Fibroblast of skin of scalp (primary cell): ENCODE measurements around the gene FHOD3.
A peak's percentile ranks its signal among the peaks of the same experiment; 100 is the strongest.
"Not testable (repeated sequence)": the region's sequence is repeated elsewhere in the genome, so short reads cannot be mapped to it uniquely, and the experiment has no call there.

ENCODE experiments used
- DNase-seq: peaks from one replicate; pipeline ENCODE4 v3.0.0-alpha.2; 2013

Gene FHOD3

GRCh38 chr18:36350839-36351469 is 53.4 kb downstream of the FHOD3 start:
- no peak for DNase-seq

DNA sequence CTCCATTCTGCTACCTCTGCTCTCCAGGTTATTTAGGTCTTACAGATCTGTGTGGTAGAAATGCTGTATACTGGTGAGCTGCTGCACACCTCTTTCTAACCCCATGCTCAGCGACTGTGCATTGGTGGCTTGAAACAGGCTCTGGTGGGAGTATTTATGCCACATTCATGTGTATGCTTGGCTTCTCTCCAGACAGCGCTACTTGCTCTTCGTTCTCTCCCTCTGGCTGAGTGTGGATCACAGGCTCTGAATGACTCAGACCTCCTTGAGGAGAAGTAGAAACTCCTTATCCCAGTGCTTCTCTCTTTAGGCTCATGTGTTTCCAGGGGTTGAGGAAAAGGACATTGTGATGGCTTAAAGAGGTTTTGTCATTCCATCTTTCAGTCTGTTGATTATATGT is 54.9 kb downstream of the FHOD3 start:
- DNase-seq, result peak; percentile 90

DNA sequence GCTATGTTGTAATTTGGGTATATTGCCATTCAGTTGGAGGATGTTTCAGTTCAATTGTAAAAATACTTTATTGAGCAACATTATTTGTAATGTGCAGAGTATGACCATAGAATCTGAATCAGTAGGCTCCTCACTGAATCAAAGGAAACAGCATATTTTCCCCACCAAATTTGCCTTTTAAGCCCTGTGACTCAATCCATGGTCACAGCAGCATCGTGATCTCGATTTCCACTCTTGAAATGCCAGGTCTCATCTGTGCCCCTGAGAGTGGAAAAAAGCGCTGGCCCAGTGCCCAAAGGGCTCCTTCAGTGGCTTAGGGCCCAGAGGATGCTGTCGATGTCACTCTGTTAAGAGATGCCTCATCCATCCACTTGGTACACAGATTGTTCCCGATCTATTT is 57.5 kb downstream of the FHOD3 start:
- DNase-seq, result peak; percentile 58

GRCh38 chr18:36355511-36355910 is 58.0 kb downstream of the FHOD3 start:
- no peak for DNase-seq

GRCh38 chr18:36356741-36357140 is 59.2 kb downstream of the FHOD3 start:
- not testable (repeated sequence) for DNase-seq

- no peak for DNase-seq
Observed at GRCh38 chr18:36358141-36358540, 60.6 kb downstream of the FHOD3 start.

DNA sequence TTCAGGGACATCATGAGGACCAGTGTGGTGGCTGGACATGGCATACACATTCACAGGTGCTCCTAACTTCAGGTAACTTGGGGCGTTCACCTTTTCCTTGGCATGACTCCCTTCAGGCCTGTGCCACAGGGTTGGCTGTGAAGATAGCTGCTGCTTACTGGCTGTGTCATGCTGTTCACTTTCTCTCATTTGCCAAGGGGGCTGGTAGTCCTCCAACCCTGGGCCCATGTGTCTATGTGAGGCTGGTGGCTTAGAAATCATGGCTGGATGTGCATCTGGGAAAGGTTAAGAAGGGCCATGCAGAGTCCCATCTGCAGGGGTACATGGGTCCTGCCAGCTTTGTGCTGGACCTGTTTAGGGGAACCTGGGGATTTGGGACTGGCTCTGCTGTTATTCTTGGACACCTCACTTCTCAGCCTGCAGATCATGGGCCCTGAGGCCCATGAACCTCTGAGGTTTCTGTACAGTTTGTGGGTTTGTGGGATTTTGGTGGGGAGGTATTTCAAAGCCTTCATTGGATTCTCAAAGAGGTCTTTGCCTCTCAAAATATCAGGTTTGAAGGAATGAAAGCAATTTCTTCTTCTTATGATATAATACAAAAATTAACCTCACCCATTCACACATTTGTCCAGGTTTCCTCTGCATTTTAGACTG is 62.9 kb downstream of the FHOD3 start:
- no peak for DNase-seq

GRCh38 chr18:36364911-36365624 is 67.6 kb downstream of the FHOD3 start:
- no peak for DNase-seq

DNA sequence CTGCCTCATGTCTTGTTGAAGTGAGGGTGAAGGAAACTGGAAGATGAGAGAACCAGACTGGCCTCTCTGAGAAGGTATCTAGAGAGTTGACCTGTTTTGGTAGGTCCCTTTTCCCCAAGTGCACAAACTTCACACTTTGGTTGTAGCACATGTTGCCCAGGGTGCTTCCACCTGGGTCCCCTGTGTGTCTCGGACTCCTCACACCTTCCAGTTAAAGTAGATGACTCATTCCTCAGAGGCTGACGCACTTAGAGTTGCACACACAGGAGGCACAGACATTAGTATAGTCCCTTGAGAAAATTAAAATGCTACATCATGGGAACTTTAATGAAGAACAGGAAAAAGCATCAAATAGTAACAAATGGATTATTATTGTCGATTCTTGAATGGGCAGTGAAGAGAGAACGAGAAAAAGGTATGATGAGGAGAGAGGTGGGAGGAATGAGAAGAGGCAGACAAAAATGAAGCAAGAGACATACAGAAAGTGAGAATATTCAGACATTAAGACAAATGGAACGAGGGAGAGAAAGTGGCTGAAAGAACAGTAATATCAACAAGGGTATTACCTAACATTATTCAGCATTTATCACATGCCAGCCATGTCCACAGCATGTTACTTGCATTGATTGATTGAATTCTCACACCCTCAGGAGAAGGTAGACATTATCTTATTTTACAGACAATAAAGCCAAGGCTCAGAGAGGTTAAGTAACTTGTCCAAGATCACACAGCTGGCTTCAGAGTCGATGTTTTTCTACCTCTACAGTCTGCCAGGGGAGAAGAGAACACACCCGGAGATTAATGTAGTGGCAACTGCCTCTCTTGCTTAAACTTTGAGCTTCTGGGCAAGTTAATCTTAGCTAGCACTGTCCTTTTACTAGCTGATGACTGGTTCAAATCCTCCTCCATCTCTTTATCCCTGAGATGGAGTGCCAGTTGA is 68.6 kb downstream of the FHOD3 start:
- no peak for DNase-seq

DNA sequence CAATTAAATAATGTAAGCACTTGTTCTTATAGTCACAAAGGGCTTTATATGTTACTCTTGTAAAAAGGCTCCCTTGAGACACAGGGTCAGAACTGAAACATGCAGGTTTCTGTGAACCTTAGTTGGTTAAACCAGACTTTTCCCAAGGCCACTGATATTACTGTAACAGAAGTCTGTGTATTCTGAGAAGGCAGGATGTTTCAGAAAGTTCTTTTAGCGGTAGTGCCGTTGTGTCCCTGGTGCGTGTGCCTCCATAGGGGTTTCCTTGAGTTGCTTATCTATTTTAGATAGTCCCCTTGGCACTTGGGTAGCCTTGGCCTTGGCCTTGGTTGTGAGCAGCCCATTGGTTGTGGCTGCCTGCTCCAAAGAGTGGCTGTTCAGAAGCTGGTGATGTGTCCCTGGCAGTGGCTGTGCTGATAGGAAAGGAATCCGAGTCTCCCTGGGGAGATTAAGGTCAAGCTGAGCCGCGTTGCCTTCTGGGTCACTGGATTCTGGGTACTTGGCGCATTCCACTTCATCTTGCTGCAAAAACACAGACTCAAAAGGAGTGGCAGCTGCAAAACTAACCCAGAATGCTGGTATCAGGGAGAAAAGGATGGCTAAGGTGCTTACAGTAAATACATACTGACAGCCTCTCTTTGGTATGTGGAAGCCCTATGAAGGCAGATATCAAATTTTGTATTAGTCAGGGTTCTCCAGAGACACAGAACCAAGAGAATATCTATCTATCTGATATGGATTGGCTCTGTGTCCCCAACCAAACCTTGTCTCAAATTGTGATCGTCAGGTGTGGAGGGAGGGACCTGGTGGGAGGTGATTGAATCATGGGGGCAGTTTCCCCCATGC is 69.7 kb downstream of the FHOD3 start:
- no peak for DNase-seq

DNA sequence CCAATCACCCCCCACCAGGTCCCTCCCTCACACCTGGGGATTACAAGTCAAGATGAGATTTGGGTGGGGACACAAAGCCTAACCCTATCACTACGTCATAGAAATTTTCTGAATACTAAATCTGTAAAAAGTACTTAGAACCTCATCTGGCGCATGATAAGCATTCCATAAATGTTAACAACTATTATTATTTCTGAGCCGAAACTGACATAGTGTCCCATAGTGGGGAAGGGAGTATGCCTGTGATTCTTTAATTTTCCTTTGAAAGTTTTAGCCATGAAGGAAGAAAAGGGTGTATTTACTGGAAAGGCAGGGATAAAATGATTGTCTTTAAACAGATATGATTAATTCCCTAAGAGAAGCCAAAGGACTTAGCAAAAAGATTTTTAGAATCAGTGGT is 71.4 kb downstream of the FHOD3 start:
- DNase-seq, result no peak

GRCh38 chr18:36372903-36373311 is 75.4 kb downstream of the FHOD3 start:
- peak; percentile 83 for DNase-seq

DNA sequence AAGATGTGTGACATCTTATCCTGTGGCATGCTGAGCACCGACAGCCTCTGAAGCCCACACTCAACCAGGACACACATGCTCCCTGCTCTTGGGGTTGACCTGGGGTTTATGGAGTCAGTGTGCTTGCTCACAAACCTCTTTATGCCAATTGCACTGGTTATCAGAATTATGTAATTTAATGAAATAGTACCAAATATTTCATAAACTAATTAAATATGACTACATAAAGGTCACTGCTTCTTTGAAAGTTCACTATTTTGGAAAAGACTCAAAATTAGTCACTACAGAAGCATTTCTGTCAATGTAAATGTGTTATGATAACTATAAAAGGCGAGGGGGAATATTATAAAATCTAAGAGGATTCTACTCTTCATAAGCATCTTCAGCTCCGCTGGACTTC is 76.7 kb downstream of the FHOD3 start:
- DNase-seq, result peak; percentile 18

- DNase-seq, result no peak
Observed at GRCh38 chr18:36375118-36375517, 77.6 kb downstream of the FHOD3 start.

DNA sequence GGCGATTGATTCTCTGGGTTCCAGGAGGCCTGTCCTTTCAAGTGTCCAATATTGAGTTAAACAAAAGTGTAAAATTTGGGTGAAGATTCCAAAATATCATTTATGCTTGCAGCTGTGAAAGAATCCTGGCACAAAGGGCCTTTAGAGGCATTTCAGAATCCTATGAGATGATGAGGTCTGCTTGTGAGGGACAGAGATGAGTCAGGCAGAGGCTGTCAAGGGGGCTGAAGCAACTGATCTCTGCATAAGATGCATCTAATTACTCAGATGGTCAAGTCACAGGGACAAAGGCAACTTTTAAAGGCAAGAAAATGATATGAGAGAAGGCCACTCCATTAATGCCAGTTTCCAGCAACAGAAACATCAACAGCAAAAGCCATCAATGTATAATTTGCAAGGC is 78.8 kb downstream of the FHOD3 start:
- peak; percentile 44 for DNase-seq

- DNase-seq, result no peak
Observed at GRCh38 chr18:36377626-36378025, 80.1 kb downstream of the FHOD3 start.

- no peak for DNase-seq
Observed at GRCh38 chr18:36378205-36378604, 80.7 kb downstream of the FHOD3 start.

- no peak for DNase-seq
Observed at GRCh38 chr18:36379435-36379984, 82.0 kb downstream of the FHOD3 start.

GRCh38 chr18:36380173-36380827 is 82.8 kb downstream of the FHOD3 start:
- no peak for DNase-seq

DNA sequence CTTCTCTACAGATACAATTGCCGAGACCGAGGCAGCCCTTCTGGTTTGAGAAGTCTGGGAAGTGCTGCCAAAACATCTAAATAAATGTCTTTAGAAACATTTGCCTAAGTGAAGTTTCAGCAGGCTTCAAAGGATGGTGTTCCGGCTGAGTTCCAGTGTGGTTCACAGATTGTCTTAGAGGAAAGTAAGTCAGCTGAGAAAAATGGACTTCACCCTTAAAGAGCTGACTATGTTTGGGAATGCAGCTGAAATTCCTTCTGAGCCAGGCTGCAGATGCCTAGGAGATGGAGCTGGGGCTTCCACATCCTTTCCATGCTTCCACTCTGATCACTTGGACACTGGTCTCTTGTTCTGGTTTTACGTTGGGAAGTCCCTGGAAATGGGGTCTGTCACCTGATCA is 83.6 kb downstream of the FHOD3 start:
- no peak for DNase-seq

- DNase-seq, result no peak
Observed at GRCh38 chr18:36382854-36383253, 85.3 kb downstream of the FHOD3 start.
